Measurements from ENCODE around the gene S100A1.

- no peak for TF ChIP-seq CTCF (IDR thresholded peaks at IDR 0.05; ENCODE audit: low read depth, low read length, poor library complexity, severe bottlenecking)
- no peak for TF ChIP-seq EZH2phosphoT487 (IDR thresholded peaks at IDR 0.05; ENCODE audit: borderline replicate concordance, low read length)
These were observed 33.0 kb downstream of the S100A1 start for GRCh38 chr1:153661111-153661708.
